GM12872 (cell line): ENCODE results near the gene SLC22A1.

ENCODE experiments used
- TF ChIP-seq, protein P1 (sequence below): IDR thresholded peaks from 3 replicates; pipeline ENCODE4 v1.5.1; 2011; ENCODE audit warnings: low read depth, mild to moderate bottlenecking, low read length, moderate library complexity; ENCODE audit not compliant: insufficient read depth

Gene SLC22A1

DNA sequence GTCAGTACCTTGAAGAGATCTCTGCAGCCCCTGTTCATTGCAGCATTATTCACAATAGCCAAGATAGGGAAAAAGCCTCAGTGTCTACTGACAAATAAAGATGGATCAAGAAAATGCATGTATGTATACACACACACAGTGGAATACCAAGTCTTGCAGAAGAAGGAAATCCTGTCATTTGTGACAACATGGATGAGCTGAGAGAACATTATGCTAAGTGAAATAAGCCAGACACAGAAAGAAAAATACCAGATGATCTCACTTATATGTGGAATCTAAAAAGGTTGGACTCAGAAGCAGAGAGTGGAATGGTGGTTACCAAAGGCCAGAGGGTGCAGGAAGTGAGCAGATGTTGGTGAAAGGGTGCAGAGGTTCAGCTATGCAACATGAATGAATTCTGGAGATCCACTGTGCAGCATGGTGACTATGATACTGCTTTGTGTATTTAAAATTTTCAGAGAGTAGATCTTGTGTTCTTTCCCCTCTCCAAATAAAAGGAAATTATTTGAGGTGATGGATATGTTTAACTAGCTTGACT, 11.0 kb upstream of the SLC22A1 start:
- TF ChIP-seq, protein P1, sequence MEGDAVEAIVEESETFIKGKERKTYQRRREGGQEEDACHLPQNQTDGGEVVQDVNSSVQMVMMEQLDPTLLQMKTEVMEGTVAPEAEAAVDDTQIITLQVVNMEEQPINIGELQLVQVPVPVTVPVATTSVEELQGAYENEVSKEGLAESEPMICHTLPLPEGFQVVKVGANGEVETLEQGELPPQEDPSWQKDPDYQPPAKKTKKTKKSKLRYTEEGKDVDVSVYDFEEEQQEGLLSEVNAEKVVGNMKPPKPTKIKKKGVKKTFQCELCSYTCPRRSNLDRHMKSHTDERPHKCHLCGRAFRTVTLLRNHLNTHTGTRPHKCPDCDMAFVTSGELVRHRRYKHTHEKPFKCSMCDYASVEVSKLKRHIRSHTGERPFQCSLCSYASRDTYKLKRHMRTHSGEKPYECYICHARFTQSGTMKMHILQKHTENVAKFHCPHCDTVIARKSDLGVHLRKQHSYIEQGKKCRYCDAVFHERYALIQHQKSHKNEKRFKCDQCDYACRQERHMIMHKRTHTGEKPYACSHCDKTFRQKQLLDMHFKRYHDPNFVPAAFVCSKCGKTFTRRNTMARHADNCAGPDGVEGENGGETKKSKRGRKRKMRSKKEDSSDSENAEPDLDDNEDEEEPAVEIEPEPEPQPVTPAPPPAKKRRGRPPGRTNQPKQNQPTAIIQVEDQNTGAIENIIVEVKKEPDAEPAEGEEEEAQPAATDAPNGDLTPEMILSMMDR = no peak

- TF ChIP-seq, protein P1 = no peak
Measured at GRCh38 chr6:160111806-160112205, 9.8 kb upstream of the SLC22A1 start.

- TF ChIP-seq, protein P1 = no peak
Measured at GRCh38 chr6:160112628-160113299, 8.9 kb upstream of the SLC22A1 start.

- TF ChIP-seq, protein P1 = no peak
Measured at GRCh38 chr6:160115421-160115820, 6.2 kb upstream of the SLC22A1 start.

DNA sequence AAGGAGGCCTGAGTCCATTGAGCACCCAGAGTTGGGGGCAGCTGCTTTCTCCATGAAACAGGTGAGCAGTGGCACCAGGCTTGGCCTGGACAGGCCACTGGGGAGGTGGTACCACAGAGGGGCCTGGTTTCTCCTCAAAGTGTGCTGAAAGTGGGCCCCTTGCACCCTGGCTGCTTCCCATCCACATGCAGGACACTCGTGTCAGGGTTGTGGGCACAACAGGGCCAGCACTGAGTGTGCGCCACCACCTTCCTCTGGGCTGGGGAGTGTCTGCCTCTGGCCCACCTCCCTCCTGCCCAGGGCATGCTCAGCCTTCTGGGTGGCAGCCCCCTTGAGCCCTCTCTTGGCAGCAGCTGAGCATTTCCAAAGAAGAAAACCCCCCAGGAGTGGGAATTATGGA, 5.2 kb upstream of the SLC22A1 start:
- TF ChIP-seq, protein P1 = no peak

DNA sequence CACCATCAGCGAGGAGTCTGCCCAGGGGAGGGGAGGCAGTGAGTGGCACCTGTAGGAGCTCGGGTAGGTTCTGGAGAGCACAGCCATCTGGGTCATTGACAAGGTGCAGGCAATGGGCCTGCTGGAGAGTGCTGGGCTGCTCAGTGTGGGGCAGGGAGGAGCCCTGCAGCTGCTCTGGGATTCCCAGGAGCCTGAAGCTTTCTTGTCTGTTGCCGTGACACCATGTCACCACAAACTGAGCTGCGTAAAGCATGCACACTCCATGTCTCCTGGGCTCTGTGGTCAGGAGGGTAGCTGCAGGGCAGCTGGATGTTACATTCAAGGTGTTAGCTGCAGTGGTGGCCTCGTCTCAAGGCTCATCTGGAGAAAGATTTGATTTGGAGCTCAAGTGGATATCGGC, 4.5 kb upstream of the SLC22A1 start:
- TF ChIP-seq, protein P1 = no peak

- TF ChIP-seq, protein P1 = no peak
Measured at GRCh38 chr6:160118620-160119229, 2.9 kb upstream of the SLC22A1 start.
